ENCODE data around the gene SCN8A. TPM values are rescaled to one million over a fixed set of nuclear protein-coding genes. Genes with fewer than 3 reads are reported as not detected.

The SCN8A gene
- total and polyA plus RNA-seq, 2 donors (not counting 3 experiments of a cell fraction or from before 2014, with no cell fraction given), result 9.4 to 20.4 TPM

GRCh38 chr12:51726931-51727330 lies 135.9 kb downstream of the SCN8A start:
- dilution Hi-C loops (cut with MboI; ENCODE audit: extremely low pct_ligation_motif_present, low sequenced_read_pairs), result no loop called here
- Histone ChIP-seq H3K4me1 (ENCODE audit: control insufficient read depth, extremely low read depth, insufficient read depth, low read length) (no peaks in the 10 kb centered on the region), H3K9ac (replicated peaks; ENCODE audit: extremely low read depth, insufficient read depth, low read length) (no peak overlapping the region), H2AFZ (ENCODE audit: low read depth, low read length) (no peak overlapping the region), H3K4me2 (ENCODE audit: insufficient read depth, low read length) (no peak overlapping the region), H3K9me1 (replicated peaks; ENCODE audit: control insufficient read depth, extremely low read depth, insufficient read depth, low read length) (no peaks in the 10 kb centered on the region), H3K27me3 (ENCODE audit: control insufficient read depth in 2 of 2, insufficient read depth in 2 of 2, low read length in 2 of 2) (no peaks in the 10 kb centered on the region), H3K4me3 (replicated peaks in 1 of 3; ENCODE audit: insufficient read depth in 1 of 3, low read depth in 1 of 3, low read length in 3 of 3) (no peak overlapping the region), H3K9me3 (replicated peaks; ENCODE audit: control insufficient read depth, insufficient read depth, low read length) (no peaks in the 10 kb centered on the region), H3K79me2 (ENCODE audit: control insufficient read depth, insufficient read depth, low read length) (no peaks in the 10 kb centered on the region), H3K27ac (ENCODE audit: insufficient read depth, low read depth, low read length) (no peak overlapping the region), H4K20me1 (replicated peaks; ENCODE audit: control insufficient read depth, extremely low read depth, insufficient read depth, low read length) (no peaks in the 10 kb centered on the region), H3K36me3 (ENCODE audit: control insufficient read depth in 2 of 2, extremely low read depth in 1 of 2, insufficient read depth in 2 of 2, low read length in 2 of 2) (peaks cover 0 to 9% of the 10 kb centered on the region in 2 experiments)
- FAIRE-seq, result no peak
- no TSS peak for BruUV-seq (replicated peaks)
- peak; percentile 18 for DNase-seq (ENCODE audit: low read depth, low spot score)
- intact Hi-C loops (cut with micrococcal nuclease), result no loop called here
- ChIA-PET POLR2A (no interaction called here), CTCF (interaction anchor here (1.4 kb wide), 1 partner anchor 97 kb away, joined by 4 read pairs; no protein-coding TSS in a partner anchor)
- no peak for TF ChIP-seq CTCF (IDR thresholded peaks at IDR 0.05; ENCODE audit: extremely low read depth in 1 of 2, insufficient read depth in 1 of 2, low read depth in 1 of 2, low read length in 2 of 2)
- no peak for TF ChIP-seq JUN (IDR thresholded peaks at IDR 0.05; ENCODE audit: borderline replicate concordance, insufficient read depth, insufficient read length, low read depth)
- no peak for TF ChIP-seq MYC (IDR thresholded peaks at IDR 0.05; ENCODE audit: low read depth, low read length)
- no peak for TF ChIP-seq POLR2AphosphoS5 (IDR thresholded peaks at IDR 0.05; ENCODE audit: insufficient read depth, low read depth, low read length)
- no peak for TF ChIP-seq FOS (IDR thresholded peaks at IDR 0.05; ENCODE audit: borderline replicate concordance, insufficient read depth, low read length)
- TF ChIP-seq EZH2 (IDR thresholded peaks at IDR 0.05; ENCODE audit: borderline replicate concordance, low read depth, low read length, severe bottlenecking), result no peak
- TF ChIP-seq GATA2 (IDR thresholded peaks at IDR 0.05; ENCODE audit: insufficient read depth, insufficient read length, low read depth, low read length), result no peak
- TF ChIP-seq MAX (IDR thresholded peaks at IDR 0.05; ENCODE audit: insufficient read depth, insufficient read length), result no peak
- TF ChIP-seq POLR2A (IDR thresholded peaks at IDR 0.05; ENCODE audit: low read depth, low read length), result no peak

Measured in endothelial cell of umbilical vein (primary cell).